ENCODE measurements around the gene SNTG2. TPM values are rescaled to one million over a fixed set of nuclear protein-coding genes. Genes with fewer than 3 reads are reported as not detected.

The SNTG2 gene
- total and polyA plus RNA-seq, 10 of the 15 experiments (the other 5 are each of a cell fraction or from before 2014, with no cell fraction given), result not detected

- 39% methylated on average over 20 of the region's 20 CpGs for WGBS (ENCODE audit: insufficient coverage, insufficient replicate concordance, low lambda C conversion rate, missing lambda C conversion rate)
- H3K27ac ChIP-seq (ENCODE audit: control insufficient read depth, insufficient read depth), result no peak overlapping the region
- FAIRE-seq (no peak), ATAC-seq (no peak), DNase-seq (ENCODE audit: low read depth, low spot score) (no peak)
- no peak overlapping the region for H2AFZ ChIP-seq (ENCODE audit: control insufficient read depth, low read depth, low read length)
- no peaks in the 10 kb centered on the region for H3K4me1 ChIP-seq (ENCODE audit: control insufficient read depth, insufficient read depth, low read length)
- no peak overlapping the region for H3K4me3 ChIP-seq
- H3K9me3 ChIP-seq (replicated peaks; ENCODE audit: control insufficient read depth, insufficient read depth, low read length), result no peaks in the 10 kb centered on the region
- no peaks in the 10 kb centered on the region for H4K20me1 ChIP-seq (ENCODE audit: control insufficient read depth, insufficient read depth)
- BruUV-seq (replicated peaks), result no TSS peak
- no peak overlapping the region for H3K9ac ChIP-seq (ENCODE audit: control insufficient read depth, insufficient read depth, low read length)
- H3K27me3 ChIP-seq (replicated peaks in 1 of 2; ENCODE audit: control insufficient read depth in 2 of 2, insufficient read depth in 2 of 2, low read length in 1 of 2), result no peaks in the 10 kb centered on the region
- ChIA-PET CTCF (no interaction called here), POLR2A (no interaction called here), RAD21 (ENCODE audit: unreplicated experiment) (no interaction called here), SMC1A (ENCODE audit: uncharacterized antibody, unreplicated experiment) (no interaction called here)
- in situ Hi-C loops (cut with MboI) (no loop called here), intact Hi-C loops (cut with micrococcal nuclease; ENCODE audit: unreplicated experiment) (no loop called here)
- no peaks in the 10 kb centered on the region for H3K79me2 ChIP-seq (ENCODE audit: control insufficient read depth, insufficient read depth, low read length)
- H3K4me2 ChIP-seq (ENCODE audit: control insufficient read depth, insufficient read depth), result no peak overlapping the region
- H3K36me3 ChIP-seq (ENCODE audit: control insufficient read depth in 2 of 2, insufficient read depth in 2 of 2, low read length in 1 of 2), result no peaks in the 10 kb centered on the region
- no peak for TF ChIP-seq NR2C2 (IDR thresholded peaks at IDR 0.05; ENCODE audit: borderline replicate concordance, control insufficient read depth, insufficient read length, low read depth)
- no peak for TF ChIP-seq STAT1 (conservative IDR thresholded peaks at IDR 0.05)
- no peak for TF ChIP-seq USF1 (IDR thresholded peaks at IDR 0.05; ENCODE audit: borderline replicate concordance, extremely low read length, insufficient read depth, low read depth, low read length)
- no peak for TF ChIP-seq RAD21 (IDR thresholded peaks at IDR 0.05; ENCODE audit: insufficient read depth, low read depth, low read length)
- TF ChIP-seq SMAD1 (IDR thresholded peaks at IDR 0.05; ENCODE audit: low read depth, partially characterized antibody), result no peak
- TF ChIP-seq BMI1 (IDR thresholded peaks at IDR 0.05; ENCODE audit: borderline replicate concordance), result no peak
- TF ChIP-seq KAT2A (conservative IDR thresholded peaks at IDR 0.05; ENCODE audit: control insufficient read depth, low read depth, low read length), result no peak
- no peak for TF ChIP-seq ZNF592 (IDR thresholded peaks at IDR 0.05)
These were observed 336.8 kb downstream of the SNTG2 start for GRCh38 chr2:1287427-1287826.
